ENCODE results near the gene DNAJC5.

DNAJC5 gene

DNA sequence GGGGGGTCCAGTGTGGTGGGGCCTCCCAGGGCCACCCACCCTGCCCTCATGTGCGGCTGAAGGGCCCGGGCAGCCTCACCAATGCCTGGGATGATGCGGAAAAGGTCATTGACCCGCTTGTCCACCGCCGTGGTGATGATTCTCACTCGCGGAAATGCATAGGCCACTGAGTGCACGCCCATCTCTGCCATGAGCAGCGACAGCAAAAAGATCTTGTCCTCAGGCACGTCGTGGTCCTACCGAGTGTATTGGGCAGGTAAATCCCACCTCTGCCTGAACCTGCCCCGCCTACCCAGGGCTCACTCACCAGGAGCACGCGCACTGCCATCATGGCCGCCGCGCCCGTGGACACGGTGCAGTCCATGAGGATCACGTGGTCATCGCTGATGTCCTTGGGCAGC is 45.1 kb downstream of the DNAJC5 start:
- DNase-seq, result no peak
- H3K36me3 ChIP-seq (ENCODE audit: control insufficient read depth, insufficient read depth, low read length), result peaks cover 3% of the 10 kb centered on the region
- peaks cover 2% of the 10 kb centered on the region for H3K4me1 ChIP-seq (ENCODE audit: control insufficient read depth, low read depth, low read length)
- H2BK5ac ChIP-seq (ENCODE audit: low read length), result no peak overlapping the region
- no peaks in the 10 kb centered on the region for H3K27me3 ChIP-seq (ENCODE audit: insufficient read depth, low read length, poor library complexity)
- no peak overlapping the region for H3K23ac ChIP-seq (ENCODE audit: low read length)
- H3K79me2 ChIP-seq (ENCODE audit: control insufficient read depth, insufficient read depth, low read length), result no peaks in the 10 kb centered on the region
- no peak overlapping the region for H2AK5ac ChIP-seq (ENCODE audit: low read length)
- no peak overlapping the region for H3K27ac ChIP-seq (ENCODE audit: low read depth, low read length)
- no peak overlapping the region for H2BK120ac ChIP-seq (ENCODE audit: low read depth, low read length)
- H3K56ac ChIP-seq (ENCODE audit: low read length), result no peak overlapping the region
- no CpG with 5 or more reads among the region's 23 CpGs for WGBS (ENCODE audit: extremely low coverage, insufficient coverage, low lambda C conversion rate)
- H4K8ac ChIP-seq (ENCODE audit: low read depth, low read length), result no peak overlapping the region
- no peak overlapping the region for H3K4ac ChIP-seq (ENCODE audit: low read depth, low read length)
- H3K79me1 ChIP-seq (ENCODE audit: low read length), result no peaks in the 10 kb centered on the region
- no peak overlapping the region for H3K4me3 ChIP-seq (ENCODE audit: low read length)
- H2BK15ac ChIP-seq (replicated peaks; ENCODE audit: low read depth), result no peak overlapping the region
- H3K18ac ChIP-seq (ENCODE audit: low read length), result no peak overlapping the region
- H3K9ac ChIP-seq (ENCODE audit: low read length), result no peak overlapping the region
- no peak overlapping the region for H3K4me2 ChIP-seq (ENCODE audit: low read length)
- H4K5ac ChIP-seq (ENCODE audit: low read length), result no peak overlapping the region

- Histone ChIP-seq H3K4me2 (ENCODE audit: low read length) (peak overlapping the region; percentile 22), H4K5ac (ENCODE audit: low read length) (no peak overlapping the region), H3K4me3 (ENCODE audit: low read length) (no peak overlapping the region), H2BK5ac (ENCODE audit: low read length) (no peak overlapping the region), H2AK5ac (ENCODE audit: low read length) (no peak overlapping the region), H3K56ac (ENCODE audit: low read length) (peak overlapping the region; percentile 87), H4K8ac (ENCODE audit: low read depth, low read length) (no peak overlapping the region), H3K9ac (ENCODE audit: low read length) (peak overlapping the region; percentile 63), H3K4me1 (ENCODE audit: control insufficient read depth, low read depth, low read length) (peaks cover 2% of the 10 kb centered on the region), H3K79me1 (ENCODE audit: low read length) (no peaks in the 10 kb centered on the region), H3K27me3 (ENCODE audit: insufficient read depth, low read length, poor library complexity) (no peaks in the 10 kb centered on the region), H3K27ac (ENCODE audit: low read depth, low read length) (no peak overlapping the region), H2BK15ac (replicated peaks; ENCODE audit: low read depth) (no peak overlapping the region), H3K79me2 (ENCODE audit: control insufficient read depth, insufficient read depth, low read length) (no peaks in the 10 kb centered on the region), H3K18ac (ENCODE audit: low read length) (no peak overlapping the region), H3K4ac (ENCODE audit: low read depth, low read length) (no peak overlapping the region), H2BK120ac (ENCODE audit: low read depth, low read length) (no peak overlapping the region), H3K36me3 (ENCODE audit: control insufficient read depth, insufficient read depth, low read length) (peaks cover 3% of the 10 kb centered on the region), H3K23ac (ENCODE audit: low read length) (no peak overlapping the region)
- DNase-seq, result no peak
- no CpG with 5 or more reads among the region's 58 CpGs for WGBS (ENCODE audit: extremely low coverage, insufficient coverage, low lambda C conversion rate)
Measured at GRCh38 chr20:63940472-63941266, 45.7 kb downstream of the DNAJC5 start.

DNA sequence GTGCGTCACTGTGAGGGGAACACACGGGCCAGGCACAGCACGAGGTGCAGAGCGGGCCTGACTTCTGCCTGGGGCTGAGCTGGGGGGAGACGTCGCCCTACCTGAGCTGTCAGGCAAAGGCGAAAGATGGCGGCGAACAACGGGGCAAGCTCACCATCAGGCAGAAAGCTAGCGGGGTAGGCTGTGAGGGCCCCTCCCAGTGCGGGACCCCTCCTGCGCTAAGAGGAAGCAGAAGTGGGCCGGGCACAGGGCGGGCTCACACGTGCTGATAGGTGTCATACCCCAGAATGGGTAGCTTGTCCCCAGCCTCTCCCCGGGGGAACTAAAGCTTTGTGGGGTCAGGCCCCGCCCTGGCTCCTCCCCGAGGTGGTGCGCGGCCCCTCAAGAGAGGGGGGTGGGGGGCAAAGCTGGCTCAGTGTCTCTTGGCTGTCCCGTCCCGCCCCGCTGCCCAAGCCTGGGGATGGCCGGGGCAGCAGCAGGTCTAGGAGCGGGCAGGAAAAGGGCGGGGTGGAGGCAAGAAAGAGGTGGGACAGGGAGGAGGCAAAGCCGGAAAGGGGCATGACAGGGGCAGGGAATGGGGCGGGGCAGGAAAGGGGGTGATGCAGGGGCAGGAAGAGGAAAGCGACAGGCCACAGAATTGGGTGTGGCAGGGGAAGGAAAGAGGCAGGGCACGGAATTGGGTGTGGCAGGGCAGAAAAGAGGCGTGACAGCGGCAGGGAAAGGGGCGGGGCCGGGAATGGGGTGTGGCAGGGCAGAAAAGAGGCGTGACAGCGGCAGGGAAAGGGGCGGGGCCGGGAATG is 46.6 kb downstream of the DNAJC5 start:
- Histone ChIP-seq H3K23ac (ENCODE audit: low read length) (no peak overlapping the region), H3K18ac (ENCODE audit: low read length) (no peak overlapping the region), H3K4me3 (ENCODE audit: low read length) (no peak overlapping the region), H3K27me3 (ENCODE audit: insufficient read depth, low read length, poor library complexity) (no peaks in the 10 kb centered on the region), H4K8ac (ENCODE audit: low read depth, low read length) (no peak overlapping the region), H3K79me2 (ENCODE audit: control insufficient read depth, insufficient read depth, low read length) (no peaks in the 10 kb centered on the region), H2BK5ac (ENCODE audit: low read length) (no peak overlapping the region), H2BK120ac (ENCODE audit: low read depth, low read length) (no peak overlapping the region), H2BK15ac (replicated peaks; ENCODE audit: low read depth) (no peak overlapping the region), H3K4ac (ENCODE audit: low read depth, low read length) (no peak overlapping the region), H2AK5ac (ENCODE audit: low read length) (no peak overlapping the region), H4K5ac (ENCODE audit: low read length) (no peak overlapping the region), H3K27ac (ENCODE audit: low read depth, low read length) (no peak overlapping the region), H3K36me3 (ENCODE audit: control insufficient read depth, insufficient read depth, low read length) (peaks cover 3% of the 10 kb centered on the region), H3K4me2 (ENCODE audit: low read length) (peak overlapping the region; percentile 22), H3K4me1 (ENCODE audit: control insufficient read depth, low read depth, low read length) (peaks cover 2% of the 10 kb centered on the region), H3K79me1 (ENCODE audit: low read length) (no peaks in the 10 kb centered on the region), H3K56ac (ENCODE audit: low read length) (peak overlapping the region; percentile 87), H3K9ac (ENCODE audit: low read length) (peak overlapping the region; percentile 63)
- no CpG with 5 or more reads among the region's 39 CpGs for WGBS (ENCODE audit: extremely low coverage, insufficient coverage, low lambda C conversion rate)
- peak; percentile 97 for DNase-seq

- no peak overlapping the region for H2BK120ac ChIP-seq (ENCODE audit: low read depth, low read length)
- H3K27ac ChIP-seq (ENCODE audit: low read depth, low read length), result peak overlapping the region; percentile 10
- H3K23ac ChIP-seq (ENCODE audit: low read length), result no peak overlapping the region
- H3K18ac ChIP-seq (ENCODE audit: low read length), result no peak overlapping the region
- H2BK15ac ChIP-seq (replicated peaks; ENCODE audit: low read depth), result no peak overlapping the region
- no peak overlapping the region for H2BK5ac ChIP-seq (ENCODE audit: low read length)
- peaks cover 5% of the 10 kb centered on the region for H3K79me2 ChIP-seq (ENCODE audit: control insufficient read depth, insufficient read depth, low read length)
- H2AK5ac ChIP-seq (ENCODE audit: low read length), result no peak overlapping the region
- WGBS (ENCODE audit: extremely low coverage, insufficient coverage, low lambda C conversion rate), result no CpG with 5 or more reads among the region's 30 CpGs
- H3K4ac ChIP-seq (ENCODE audit: low read depth, low read length), result no peak overlapping the region
- peak; percentile 88 for DNase-seq
- no peak overlapping the region for H3K4me3 ChIP-seq (ENCODE audit: low read length)
- H3K4me1 ChIP-seq (ENCODE audit: control insufficient read depth, low read depth, low read length), result peaks cover 2% of the 10 kb centered on the region
- peaks cover 5% of the 10 kb centered on the region for H3K79me1 ChIP-seq (ENCODE audit: low read length)
- peak overlapping the region; percentile 3 for H3K4me2 ChIP-seq (ENCODE audit: low read length)
- H4K5ac ChIP-seq (ENCODE audit: low read length), result no peak overlapping the region
- peak overlapping the region; percentile 14 for H3K9ac ChIP-seq (ENCODE audit: low read length)
- no peaks in the 10 kb centered on the region for H3K27me3 ChIP-seq (ENCODE audit: insufficient read depth, low read length, poor library complexity)
- H3K56ac ChIP-seq (ENCODE audit: low read length), result peak overlapping the region; percentile 56
- H4K8ac ChIP-seq (ENCODE audit: low read depth, low read length), result no peak overlapping the region
- peaks cover 3% of the 10 kb centered on the region for H3K36me3 ChIP-seq (ENCODE audit: control insufficient read depth, insufficient read depth, low read length)
Measured at GRCh38 chr20:63942250-63942951, 47.5 kb downstream of the DNAJC5 start.

DNA sequence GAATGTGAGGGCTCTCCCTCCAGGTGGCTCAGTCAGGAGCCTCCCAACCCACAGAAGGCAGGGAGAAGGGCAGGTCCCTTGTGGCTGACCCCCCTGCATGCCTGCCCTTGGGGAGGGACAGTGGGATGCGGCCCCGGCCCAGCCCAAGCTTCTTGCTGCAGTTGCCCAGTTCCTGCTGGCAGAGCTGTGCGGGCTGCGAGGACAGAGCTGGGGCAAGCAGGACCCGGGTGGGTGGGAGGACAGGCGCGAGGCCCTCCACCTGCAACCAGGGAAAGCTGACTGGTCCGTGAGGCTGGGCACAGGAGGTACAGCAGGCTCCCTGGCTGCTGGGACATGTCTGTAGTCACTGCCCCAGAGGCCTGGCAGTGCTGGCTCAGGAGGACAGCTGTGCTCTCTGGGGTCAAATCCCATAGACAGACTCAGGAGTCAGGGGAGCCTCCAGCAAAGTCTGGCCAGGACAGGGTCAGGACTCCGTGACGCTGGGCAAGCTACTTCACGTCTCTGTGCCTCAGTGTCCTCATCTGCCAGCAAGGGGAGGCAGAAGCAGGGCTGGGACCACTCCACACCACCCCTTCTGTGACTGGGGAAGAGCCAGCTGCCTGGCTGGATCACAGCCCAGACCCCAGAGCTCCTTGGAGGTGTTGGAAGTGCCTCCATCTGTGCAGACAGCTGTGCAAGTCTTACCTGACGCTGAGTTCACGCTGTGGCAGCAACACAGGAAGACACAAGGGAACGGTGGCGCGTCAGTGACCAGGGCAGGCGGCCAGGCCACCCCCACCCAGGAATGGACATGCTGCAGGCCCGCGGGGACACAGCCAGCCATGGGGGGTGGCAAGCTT is 48.3 kb downstream of the DNAJC5 start:
- no CpG with 5 or more reads among the region's 19 CpGs for WGBS (ENCODE audit: extremely low coverage, insufficient coverage, low lambda C conversion rate)
- Histone ChIP-seq H4K5ac (ENCODE audit: low read length) (no peak overlapping the region), H3K23ac (ENCODE audit: low read length) (no peak overlapping the region), H3K79me1 (ENCODE audit: low read length) (peaks cover 9% of the 10 kb centered on the region), H2AK5ac (ENCODE audit: low read length) (no peak overlapping the region), H2BK120ac (ENCODE audit: low read depth, low read length) (no peak overlapping the region), H3K4me3 (ENCODE audit: low read length) (no peak overlapping the region), H4K8ac (ENCODE audit: low read depth, low read length) (no peak overlapping the region), H3K9ac (ENCODE audit: low read length) (no peak overlapping the region), H3K79me2 (ENCODE audit: control insufficient read depth, insufficient read depth, low read length) (peaks cover 13% of the 10 kb centered on the region), H3K18ac (ENCODE audit: low read length) (no peak overlapping the region), H3K4me2 (ENCODE audit: low read length) (no peak overlapping the region), H3K27ac (ENCODE audit: low read depth, low read length) (peak overlapping the region; percentile 10), H3K27me3 (ENCODE audit: insufficient read depth, low read length, poor library complexity) (no peaks in the 10 kb centered on the region), H3K56ac (ENCODE audit: low read length) (no peak overlapping the region), H2BK5ac (ENCODE audit: low read length) (no peak overlapping the region), H3K4ac (ENCODE audit: low read depth, low read length) (no peak overlapping the region), H3K36me3 (ENCODE audit: control insufficient read depth, insufficient read depth, low read length) (peaks cover 3% of the 10 kb centered on the region), H3K4me1 (ENCODE audit: control insufficient read depth, low read depth, low read length) (peaks cover 2% of the 10 kb centered on the region), H2BK15ac (replicated peaks; ENCODE audit: low read depth) (no peak overlapping the region)
- DNase-seq, result no peak
